NCI-H226 (cell line): ENCODE data around the gene DCAF17.
"Not testable (repeated sequence)": the region's sequence is repeated elsewhere in the genome, so short reads cannot be mapped to it uniquely, and the experiment has no call there.

Experiments used
- DNase-seq: peaks from one replicate; pipeline ENCODE4 v3.0.0-alpha.2; 2015

Gene DCAF17

GRCh38 chr2:171411214-171411613 lies 22.8 kb upstream of the DCAF17 start:
- DNase-seq = no peak

- no peak for DNase-seq
Measured at GRCh38 chr2:171411791-171412483, 22.1 kb upstream of the DCAF17 start.

GRCh38 chr2:171412571-171413175 lies 21.4 kb upstream of the DCAF17 start:
- no peak for DNase-seq

- DNase-seq = not testable (repeated sequence)
Measured at GRCh38 chr2:171414645-171415044, 19.4 kb upstream of the DCAF17 start.

- DNase-seq = peak; percentile 81
Measured at GRCh38 chr2:171416009-171416926, 17.8 kb upstream of the DCAF17 start.

GRCh38 chr2:171419333-171419732 lies 14.7 kb upstream of the DCAF17 start:
- DNase-seq = no peak

GRCh38 chr2:171420728-171421563 lies 13.1 kb upstream of the DCAF17 start:
- no peak for DNase-seq

- not testable (repeated sequence) for DNase-seq
Measured at GRCh38 chr2:171422710-171423495, 11.1 kb upstream of the DCAF17 start.

- no peak for DNase-seq
Measured at GRCh38 chr2:171430516-171431410, 3.3 kb upstream of the DCAF17 start.

GRCh38 chr2:171431677-171432167 lies 2.3 kb upstream of the DCAF17 start:
- no peak for DNase-seq

DNA sequence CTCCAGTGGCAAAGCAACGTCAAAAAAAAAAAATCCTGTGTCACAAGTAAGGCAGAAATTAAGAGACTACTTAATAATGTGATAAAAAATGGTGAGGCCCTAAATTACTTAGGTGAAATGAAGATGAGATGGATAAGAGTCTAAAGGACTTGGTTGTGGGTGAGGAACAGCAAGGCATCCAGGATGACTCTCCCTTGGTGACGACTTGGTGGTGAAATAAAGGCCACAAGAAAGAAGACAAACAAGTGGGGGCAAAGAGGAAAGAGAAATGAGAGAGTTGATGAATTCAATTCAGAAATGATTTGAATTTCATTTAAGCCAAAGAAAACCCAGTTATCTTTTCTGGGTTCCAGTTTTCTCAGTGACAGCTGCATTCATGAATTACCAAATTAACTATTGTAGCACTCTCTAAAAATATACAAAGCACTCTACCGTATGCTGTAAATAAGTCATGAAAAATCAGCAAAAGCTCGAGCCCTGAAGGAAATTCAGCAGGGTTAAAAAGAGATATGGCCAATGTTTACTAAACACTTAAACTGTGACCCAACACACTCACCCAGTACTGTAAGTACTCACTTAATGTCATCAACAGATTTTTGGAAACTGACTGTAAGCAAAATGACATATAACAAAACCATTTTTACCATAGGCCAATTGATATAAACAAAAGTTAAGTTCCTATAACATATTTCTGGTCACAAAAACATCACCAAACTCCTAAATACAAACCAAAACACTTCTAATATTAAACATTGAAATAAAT lies 1.6 kb upstream of the DCAF17 start:
- no peak for DNase-seq

DNA sequence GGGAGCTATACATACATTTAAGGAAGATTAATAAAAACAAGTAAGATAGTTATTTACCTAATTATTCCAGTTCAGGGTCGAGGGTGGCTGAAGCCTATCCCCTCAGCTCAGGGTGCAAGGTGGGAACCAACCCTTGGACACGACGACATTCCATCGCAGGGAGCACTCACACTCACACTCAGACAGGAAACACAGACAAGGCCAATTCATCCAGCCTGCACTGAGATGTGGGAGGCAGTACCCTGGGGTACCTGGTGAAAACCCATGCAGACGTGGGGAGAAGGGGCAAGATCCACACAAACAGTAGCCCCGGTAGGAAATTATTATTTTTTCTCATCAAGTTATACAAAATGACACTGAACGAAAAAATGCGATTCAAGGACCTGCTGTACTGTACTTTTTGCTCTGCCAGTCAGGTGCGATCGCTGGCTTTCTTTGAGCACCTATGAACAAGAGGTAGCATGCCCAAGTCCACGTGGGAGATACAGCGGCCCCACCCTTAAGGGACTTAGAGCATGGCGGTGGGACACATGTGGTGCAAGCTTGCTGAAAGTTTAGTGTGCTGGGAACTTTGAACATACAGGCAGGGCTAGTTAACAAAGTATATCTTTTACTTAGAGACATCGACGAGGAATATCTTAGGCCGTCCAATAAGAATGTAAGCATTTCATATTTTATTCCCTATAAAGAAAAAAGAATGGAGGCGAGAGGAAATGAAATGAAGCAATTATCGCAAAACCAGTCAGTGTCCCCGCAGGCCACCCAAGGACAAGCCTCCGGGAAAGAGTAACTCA lies 860 bp upstream of the DCAF17 start:
- no peak for DNase-seq

GRCh38 chr2:171433763-171434012 lies 338 bp upstream of the DCAF17 start, which contains the start of gene METTL8:
TSS of gene METTL8 (minus strand) at chr2:171433990. CDS start at chr2:171392185, 41,805 bp downstream.
- DNase-seq = no peak

DNA sequence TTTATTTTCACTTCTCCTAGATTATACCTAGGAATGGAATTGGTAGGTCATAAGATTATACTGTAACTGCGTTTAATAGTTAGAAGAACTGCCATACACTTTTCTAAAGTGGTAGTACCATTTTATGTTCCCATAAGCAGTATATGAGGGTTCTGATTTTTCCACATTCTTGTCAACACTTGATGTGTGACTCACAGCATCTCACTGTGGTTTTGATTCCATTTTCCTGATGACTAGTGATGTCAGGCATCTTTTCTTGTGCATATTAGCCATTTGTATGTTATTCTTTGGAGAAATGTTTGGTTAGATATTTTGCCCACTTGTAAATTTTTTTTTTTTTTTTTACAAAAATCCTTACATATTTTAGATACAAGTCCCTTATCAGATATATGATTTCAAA lies 2.3 kb downstream of the DCAF17 start:
- peak; percentile 89 for DNase-seq

DNA sequence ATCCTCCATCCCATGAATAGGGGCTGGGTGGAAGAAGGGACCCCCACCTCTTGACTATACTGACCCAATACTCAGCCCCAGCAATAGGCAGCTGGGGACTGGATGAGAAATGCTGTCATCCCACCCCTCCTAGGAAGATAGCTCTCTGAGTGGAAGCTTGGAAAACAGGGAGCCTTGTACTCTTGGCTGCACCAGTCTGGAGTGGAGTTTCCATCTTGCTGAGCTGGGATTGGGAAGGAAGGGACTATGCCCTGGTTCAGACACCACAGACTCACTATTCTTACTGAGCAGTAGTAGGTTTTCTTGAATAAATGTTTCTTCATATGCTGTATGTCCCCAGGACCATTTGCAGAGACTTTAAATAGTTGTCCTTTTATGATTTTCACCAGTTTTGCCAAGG lies 7.4 kb downstream of the DCAF17 start:
- no peak for DNase-seq

DNA sequence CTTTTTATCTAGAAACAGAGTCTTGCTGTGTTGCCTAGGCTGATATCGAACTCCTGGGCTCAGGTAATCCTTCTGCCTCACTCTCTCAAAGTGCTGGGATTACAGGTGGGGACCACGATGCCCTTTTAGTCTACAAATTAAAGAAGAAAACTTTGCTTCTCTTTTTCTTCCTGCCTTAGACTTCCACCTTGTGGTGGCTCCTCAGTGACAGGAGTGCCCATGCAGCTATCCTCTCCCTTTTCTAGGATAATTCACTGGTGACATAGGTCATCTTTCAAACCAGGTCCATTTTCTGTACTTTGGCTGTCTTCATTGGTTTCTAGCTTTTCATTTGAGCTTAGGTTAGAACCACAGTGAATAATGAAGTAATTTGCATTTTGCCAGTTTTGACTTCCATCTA lies 13.6 kb downstream of the DCAF17 start:
- no peak for DNase-seq

DNA sequence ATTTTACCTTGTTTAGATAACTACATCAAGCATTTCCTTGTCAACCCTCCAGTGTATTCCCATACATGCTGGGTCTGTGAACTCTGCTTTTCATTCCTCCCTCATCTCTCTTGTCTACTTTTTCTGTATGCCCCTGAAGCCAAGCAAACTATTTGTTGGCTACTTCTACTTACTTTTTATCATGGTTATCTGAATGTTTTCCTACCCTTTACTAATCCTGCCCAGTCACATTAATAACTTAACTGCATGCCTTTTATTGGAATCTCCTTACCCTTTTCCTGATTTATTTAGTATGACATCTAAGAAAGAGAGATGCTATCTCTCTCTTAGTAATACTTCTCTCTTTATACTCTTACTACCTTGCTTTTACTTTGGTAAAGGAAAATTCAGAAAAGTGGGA lies 17.0 kb downstream of the DCAF17 start:
- no peak for DNase-seq

DNA sequence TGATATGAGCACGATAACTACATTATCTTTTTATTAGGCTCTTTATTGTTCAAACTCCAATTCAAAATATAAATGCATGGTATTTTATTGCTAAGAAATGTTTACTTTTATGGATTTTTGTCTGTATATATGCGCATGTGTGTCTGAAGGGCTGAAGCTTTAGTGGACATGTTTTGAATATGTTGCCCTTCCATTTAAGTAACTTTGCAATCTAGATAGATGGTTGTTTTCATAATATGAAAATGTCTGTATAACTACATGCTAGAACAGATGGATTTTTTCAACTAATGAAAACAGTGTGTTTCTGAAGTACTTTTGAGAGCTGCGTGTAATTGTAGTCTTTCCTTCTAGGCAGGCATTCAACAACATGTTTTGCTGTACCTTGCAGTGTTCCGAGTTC lies 18.7 kb downstream of the DCAF17 start:
- no peak for DNase-seq

DNA sequence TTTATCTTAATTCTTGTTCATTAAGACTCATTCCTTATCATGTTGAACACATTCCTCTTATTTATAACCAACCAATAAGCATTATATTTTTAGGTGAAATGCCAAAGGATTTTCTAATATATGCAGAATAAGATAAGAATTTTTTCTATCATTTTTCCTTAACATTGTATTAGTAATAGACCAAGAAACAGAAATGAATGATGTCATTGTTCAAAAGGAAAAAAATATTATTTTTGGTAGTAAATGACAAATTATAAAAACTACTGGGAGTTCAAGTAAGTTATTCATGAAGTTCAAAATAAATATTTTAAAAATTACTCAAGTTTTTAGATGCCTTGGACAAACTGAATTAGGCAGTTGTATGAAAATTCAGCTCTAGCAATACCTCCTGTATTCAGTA lies 25.5 kb downstream of the DCAF17 start:
- DNase-seq = no peak
